Measurements from ENCODE around the gene GMDS. TPM values are rescaled to one million over a fixed set of nuclear protein-coding genes. Genes with fewer than 3 reads are reported as not detected.
"Not testable (repeated sequence)": the region's sequence is repeated elsewhere in the genome, so short reads cannot be mapped to it uniquely, and the experiment has no call there.

Gene GMDS
- polyA plus RNA-seq, 1 of the 3 experiments (the other 2 are of a cell fraction), result 12.3 TPM

DNA sequence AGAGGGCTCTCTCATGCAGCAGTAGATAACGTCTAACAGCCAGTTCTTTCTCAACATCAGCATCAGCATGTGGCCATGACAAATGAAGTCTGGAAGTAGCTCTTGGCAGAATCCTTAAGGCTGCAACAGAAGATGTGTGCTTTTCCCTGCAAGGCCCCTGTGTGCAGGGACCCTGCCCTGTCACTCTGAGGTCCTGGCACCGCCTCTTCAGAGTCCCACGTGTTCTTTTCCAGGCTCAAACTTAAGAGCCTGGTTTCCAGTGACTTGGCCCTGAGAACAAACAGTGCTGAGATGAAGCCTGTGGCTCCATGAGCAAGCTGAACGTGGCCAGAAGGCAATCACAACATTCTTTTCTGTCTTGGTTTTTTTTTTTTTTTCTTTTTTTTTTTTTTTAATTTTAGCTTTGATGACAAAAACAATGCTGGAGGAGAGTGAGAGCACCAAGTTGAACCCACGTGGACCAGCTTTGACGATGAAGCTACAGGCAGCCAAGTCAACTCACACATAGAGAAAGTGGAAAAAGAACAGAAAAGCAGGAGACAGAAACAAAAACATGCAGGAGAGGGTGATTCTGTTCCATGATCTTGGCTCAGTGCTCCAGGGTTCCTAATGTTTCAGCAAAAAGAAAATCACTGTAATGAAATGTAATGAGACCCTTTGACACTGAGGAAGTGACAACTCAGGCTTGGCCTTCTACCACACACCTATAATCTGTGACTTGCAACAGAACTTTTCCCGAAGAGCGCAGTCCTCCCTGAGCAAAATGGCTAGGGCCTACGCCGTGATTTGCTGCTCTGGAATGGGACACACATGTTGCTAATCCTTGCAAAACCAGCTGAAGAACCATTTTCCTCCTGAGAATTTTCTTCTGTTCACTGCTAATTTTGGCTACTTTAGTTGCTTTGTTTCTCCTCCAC is 549.6 kb downstream of the GMDS start (continued):
- no peak for TF ChIP-seq MXI1 (IDR thresholded peaks at IDR 0.05; ENCODE audit: low read depth, low read length)
- TF ChIP-seq, protein P1, sequence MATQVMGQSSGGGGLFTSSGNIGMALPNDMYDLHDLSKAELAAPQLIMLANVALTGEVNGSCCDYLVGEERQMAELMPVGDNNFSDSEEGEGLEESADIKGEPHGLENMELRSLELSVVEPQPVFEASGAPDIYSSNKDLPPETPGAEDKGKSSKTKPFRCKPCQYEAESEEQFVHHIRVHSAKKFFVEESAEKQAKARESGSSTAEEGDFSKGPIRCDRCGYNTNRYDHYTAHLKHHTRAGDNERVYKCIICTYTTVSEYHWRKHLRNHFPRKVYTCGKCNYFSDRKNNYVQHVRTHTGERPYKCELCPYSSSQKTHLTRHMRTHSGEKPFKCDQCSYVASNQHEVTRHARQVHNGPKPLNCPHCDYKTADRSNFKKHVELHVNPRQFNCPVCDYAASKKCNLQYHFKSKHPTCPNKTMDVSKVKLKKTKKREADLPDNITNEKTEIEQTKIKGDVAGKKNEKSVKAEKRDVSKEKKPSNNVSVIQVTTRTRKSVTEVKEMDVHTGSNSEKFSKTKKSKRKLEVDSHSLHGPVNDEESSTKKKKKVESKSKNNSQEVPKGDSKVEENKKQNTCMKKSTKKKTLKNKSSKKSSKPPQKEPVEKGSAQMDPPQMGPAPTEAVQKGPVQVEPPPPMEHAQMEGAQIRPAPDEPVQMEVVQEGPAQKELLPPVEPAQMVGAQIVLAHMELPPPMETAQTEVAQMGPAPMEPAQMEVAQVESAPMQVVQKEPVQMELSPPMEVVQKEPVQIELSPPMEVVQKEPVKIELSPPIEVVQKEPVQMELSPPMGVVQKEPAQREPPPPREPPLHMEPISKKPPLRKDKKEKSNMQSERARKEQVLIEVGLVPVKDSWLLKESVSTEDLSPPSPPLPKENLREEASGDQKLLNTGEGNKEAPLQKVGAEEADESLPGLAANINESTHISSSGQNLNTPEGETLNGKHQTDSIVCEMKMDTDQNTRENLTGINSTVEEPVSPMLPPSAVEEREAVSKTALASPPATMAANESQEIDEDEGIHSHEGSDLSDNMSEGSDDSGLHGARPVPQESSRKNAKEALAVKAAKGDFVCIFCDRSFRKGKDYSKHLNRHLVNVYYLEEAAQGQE (IDR thresholded peaks at IDR 0.05; ENCODE audit: low read depth, low read length), result no peak

DNA sequence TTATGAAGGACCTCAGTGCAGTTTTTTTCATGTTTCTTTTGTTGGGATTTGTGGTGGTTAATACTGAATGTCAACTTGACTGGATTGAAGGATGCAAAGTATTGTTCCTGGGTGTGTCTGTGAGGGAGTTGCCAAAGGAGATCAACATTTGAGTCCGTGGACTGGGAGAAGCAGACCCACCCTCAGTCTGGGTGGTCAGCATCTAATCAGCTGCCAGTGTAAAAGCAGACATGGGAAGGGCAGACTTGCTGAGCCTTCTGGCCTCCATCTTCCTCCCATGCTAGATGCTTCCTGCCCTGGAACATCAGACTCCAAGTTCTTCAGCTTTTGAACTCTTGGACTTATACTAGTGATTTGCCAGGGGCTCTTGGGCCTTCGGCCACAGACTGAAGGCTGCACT is 553.6 kb downstream of the GMDS start:
- H3K9me3 ChIP-seq; POLR2A ChIA-PET; H3K79me2 ChIP-seq (ENCODE audit: insufficient read depth); H3F3A ChIP-seq (replicated peaks; ENCODE audit: insufficient read depth); H3K27ac ChIP-seq (ENCODE audit: low read depth in 2 of 2, low read length in 1 of 2); H3K4me1 ChIP-seq (ENCODE audit: control insufficient read depth in 1 of 2, insufficient read depth in 2 of 2, low read depth in 1 of 2, low read length in 1 of 2); H3K9me2 ChIP-seq; H3K4me3 ChIP-seq (ENCODE audit: low read depth in 2 of 2, low read length in 1 of 2); H3K27me3 ChIP-seq (ENCODE audit: insufficient read depth); H3K4me2 ChIP-seq; H3K9ac ChIP-seq; H2AFZ ChIP-seq (ENCODE audit: low read depth); H4K20me1 ChIP-seq (ENCODE audit: insufficient read depth); H3K36me3 ChIP-seq (replicated peaks in 1 of 2; ENCODE audit: control insufficient read depth in 1 of 2, insufficient read depth in 2 of 2, low read length in 1 of 2); DNase-seq: not testable (repeated sequence)
- WGBS (ENCODE audit: low lambda C conversion rate), result 68% methylated on average over 2 of the region's 2 CpGs
- CTCF ChIA-PET, result interaction anchor here (1.8 kb wide), 1 partner anchor 412 kb away, joined by 5 read pairs; no protein-coding TSS in a partner anchor

DNA sequence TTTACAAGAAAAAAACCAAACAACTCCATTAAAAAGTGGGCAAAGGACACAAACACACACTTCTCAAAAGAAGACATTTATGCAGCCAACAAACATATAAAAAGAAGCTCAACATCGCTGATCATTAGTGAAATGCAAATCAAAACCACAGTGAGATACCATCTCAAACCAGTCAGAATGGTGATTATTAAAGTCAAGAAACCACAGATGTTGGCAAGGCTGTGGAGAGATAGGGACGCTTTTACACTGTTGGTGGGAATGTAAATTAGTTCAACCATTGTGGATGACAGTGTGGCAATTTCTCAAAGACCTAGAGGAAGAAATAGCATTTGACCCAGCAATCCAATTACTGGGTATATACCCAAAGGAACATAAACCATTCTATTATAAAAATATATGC is 554.7 kb downstream of the GMDS start:
- H3K9ac ChIP-seq; H3K36me3 ChIP-seq (replicated peaks in 1 of 2; ENCODE audit: control insufficient read depth in 1 of 2, insufficient read depth in 2 of 2, low read length in 1 of 2); H3K79me2 ChIP-seq (ENCODE audit: insufficient read depth); DNase-seq; H4K20me1 ChIP-seq (ENCODE audit: insufficient read depth); H2AFZ ChIP-seq (ENCODE audit: low read depth); H3K27ac ChIP-seq (ENCODE audit: low read depth in 2 of 2, low read length in 1 of 2); POLR2A ChIA-PET; H3K27me3 ChIP-seq (ENCODE audit: insufficient read depth); H3K9me3 ChIP-seq; H3K9me2 ChIP-seq; H3K4me3 ChIP-seq (ENCODE audit: low read depth in 2 of 2, low read length in 1 of 2); H3K4me2 ChIP-seq: not testable (repeated sequence)
- peaks cover 6 to 14% of the 10 kb centered on the region in 2 experiments for H3K4me1 ChIP-seq (ENCODE audit: control insufficient read depth in 1 of 2, insufficient read depth in 2 of 2, low read depth in 1 of 2, low read length in 1 of 2)
- CTCF ChIA-PET, result interaction anchor here (1.8 kb wide), 1 partner anchor 414 kb away, joined by 5 read pairs; no protein-coding TSS in a partner anchor
- H3F3A ChIP-seq (replicated peaks; ENCODE audit: insufficient read depth), result peaks cover 12% of the 10 kb centered on the region
- 93% methylated on average over 2 of the region's 2 CpGs for WGBS (ENCODE audit: low lambda C conversion rate)

DNA sequence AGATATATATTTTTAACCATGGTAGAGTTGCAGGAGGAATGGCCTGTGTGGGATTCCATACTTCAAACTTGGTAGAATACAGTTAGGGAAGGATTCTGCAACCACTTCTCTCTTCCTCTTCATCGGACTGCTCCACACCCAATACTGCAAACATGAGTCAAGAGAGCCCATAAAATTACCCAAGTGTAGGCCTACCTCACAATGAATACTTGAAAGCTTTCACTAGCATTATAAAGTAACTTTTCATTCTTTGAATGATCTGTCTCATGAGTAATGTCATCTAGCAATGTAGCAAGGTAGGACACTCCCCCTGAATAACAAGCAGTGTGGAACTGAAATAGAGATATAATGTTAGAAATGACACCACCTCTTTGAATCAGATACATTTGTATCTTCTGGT is 556.3 kb downstream of the GMDS start:
- WGBS (ENCODE audit: low lambda C conversion rate), result 73% methylated on average over 1 of the region's 1 CpG
- no peaks in the 10 kb centered on the region for H3K27me3 ChIP-seq (ENCODE audit: insufficient read depth)
- H2AFZ ChIP-seq (ENCODE audit: low read depth), result no peak overlapping the region
- H3K36me3 ChIP-seq (replicated peaks in 1 of 2; ENCODE audit: control insufficient read depth in 1 of 2, insufficient read depth in 2 of 2, low read length in 1 of 2), result no peaks in the 10 kb centered on the region
- H3K27ac ChIP-seq (ENCODE audit: low read depth in 2 of 2, low read length in 1 of 2), result no peak overlapping the region
- ChIA-PET CTCF (interaction anchor here (0.9 to 1.3 kb wide), 3 partner anchors 13 to 112 kb away, joined by 3 to 4 read pairs (median 3); no protein-coding TSS in a partner anchor), POLR2A (no interaction called here)
- H3F3A ChIP-seq (replicated peaks; ENCODE audit: insufficient read depth), result peaks cover 12% of the 10 kb centered on the region
- no peak for TF ChIP-seq MXI1 (IDR thresholded peaks at IDR 0.05; ENCODE audit: low read depth, low read length)
- TF ChIP-seq GATA2 (CRISPR knock-in tag; IDR thresholded peaks at IDR 0.05), result no peak
- TF ChIP-seq RFX5 (IDR thresholded peaks at IDR 0.05; ENCODE audit: low read length), result no peak
- no peak for TF ChIP-seq TCF12 (IDR thresholded peaks at IDR 0.05)
- TF ChIP-seq CHD2 (IDR thresholded peaks at IDR 0.05; ENCODE audit: low read length, partially characterized antibody), result no peak
- TF ChIP-seq NFIC (IDR thresholded peaks at IDR 0.05; ENCODE audit: borderline replicate concordance), result no peak
- TF ChIP-seq, protein P2, sequence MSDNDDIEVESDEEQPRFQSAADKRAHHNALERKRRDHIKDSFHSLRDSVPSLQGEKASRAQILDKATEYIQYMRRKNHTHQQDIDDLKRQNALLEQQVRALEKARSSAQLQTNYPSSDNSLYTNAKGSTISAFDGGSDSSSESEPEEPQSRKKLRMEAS (IDR thresholded peaks at IDR 0.05; ENCODE audit: low read depth), result no peak
- no peak for TF ChIP-seq RAD21 (IDR thresholded peaks at IDR 0.05; ENCODE audit: low read length)
- no peak for TF ChIP-seq EZH2phosphoT487 (IDR thresholded peaks at IDR 0.05; ENCODE audit: borderline replicate concordance, low read depth)
- no peaks in the 10 kb centered on the region for H4K20me1 ChIP-seq (ENCODE audit: insufficient read depth)
- no peak overlapping the region for H3K9ac ChIP-seq
- H3K79me2 ChIP-seq (ENCODE audit: insufficient read depth), result no peaks in the 10 kb centered on the region
- no peak for DNase-seq
- H3K4me1 ChIP-seq (ENCODE audit: control insufficient read depth in 1 of 2, insufficient read depth in 2 of 2, low read depth in 1 of 2, low read length in 1 of 2), result peaks cover 11 to 17% of the 10 kb centered on the region in 2 experiments
- H3K9me3 ChIP-seq, result 0 out of 2 replicates have a peak, but pooled peaks cover 8% of the 10 kb centered on the region
- H3K9me2 ChIP-seq, result no peaks in the 10 kb centered on the region
- H3K4me3 ChIP-seq (ENCODE audit: low read depth in 2 of 2, low read length in 1 of 2), result no peak overlapping the region
- H3K4me2 ChIP-seq, result no peak overlapping the region

All from SK-N-SH (cell line).